Measurements from ENCODE around the gene SH3BP5.

SH3BP5 gene

DNA sequence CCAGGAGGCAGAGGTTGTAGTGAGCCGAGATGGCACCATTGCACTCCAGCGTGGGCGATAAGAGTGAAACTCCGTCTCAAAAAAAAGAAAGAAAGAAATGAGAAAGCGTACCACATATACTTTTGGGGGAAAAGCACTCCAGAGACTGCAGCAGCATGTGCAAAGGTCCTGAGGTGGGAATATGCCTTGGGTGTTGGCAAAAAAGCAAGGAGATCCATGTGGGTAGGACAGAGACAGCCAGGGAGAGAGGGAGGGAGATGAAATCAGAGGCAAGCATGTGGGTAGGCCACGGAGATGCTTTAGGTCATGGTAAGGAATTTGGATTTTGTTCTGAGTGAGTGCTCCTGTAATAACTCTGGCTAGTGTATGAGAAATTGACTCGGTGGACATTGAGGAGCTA lies 3.7 kb upstream of the SH3BP5 start:
- TF ChIP-seq, protein P1, sequence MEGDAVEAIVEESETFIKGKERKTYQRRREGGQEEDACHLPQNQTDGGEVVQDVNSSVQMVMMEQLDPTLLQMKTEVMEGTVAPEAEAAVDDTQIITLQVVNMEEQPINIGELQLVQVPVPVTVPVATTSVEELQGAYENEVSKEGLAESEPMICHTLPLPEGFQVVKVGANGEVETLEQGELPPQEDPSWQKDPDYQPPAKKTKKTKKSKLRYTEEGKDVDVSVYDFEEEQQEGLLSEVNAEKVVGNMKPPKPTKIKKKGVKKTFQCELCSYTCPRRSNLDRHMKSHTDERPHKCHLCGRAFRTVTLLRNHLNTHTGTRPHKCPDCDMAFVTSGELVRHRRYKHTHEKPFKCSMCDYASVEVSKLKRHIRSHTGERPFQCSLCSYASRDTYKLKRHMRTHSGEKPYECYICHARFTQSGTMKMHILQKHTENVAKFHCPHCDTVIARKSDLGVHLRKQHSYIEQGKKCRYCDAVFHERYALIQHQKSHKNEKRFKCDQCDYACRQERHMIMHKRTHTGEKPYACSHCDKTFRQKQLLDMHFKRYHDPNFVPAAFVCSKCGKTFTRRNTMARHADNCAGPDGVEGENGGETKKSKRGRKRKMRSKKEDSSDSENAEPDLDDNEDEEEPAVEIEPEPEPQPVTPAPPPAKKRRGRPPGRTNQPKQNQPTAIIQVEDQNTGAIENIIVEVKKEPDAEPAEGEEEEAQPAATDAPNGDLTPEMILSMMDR (IDR thresholded peaks at IDR 0.05; ENCODE audit: low read depth, low read length), result no peak
- H3K4me3 ChIP-seq (ENCODE audit: low read depth, low read length), result no peak overlapping the region

DNA sequence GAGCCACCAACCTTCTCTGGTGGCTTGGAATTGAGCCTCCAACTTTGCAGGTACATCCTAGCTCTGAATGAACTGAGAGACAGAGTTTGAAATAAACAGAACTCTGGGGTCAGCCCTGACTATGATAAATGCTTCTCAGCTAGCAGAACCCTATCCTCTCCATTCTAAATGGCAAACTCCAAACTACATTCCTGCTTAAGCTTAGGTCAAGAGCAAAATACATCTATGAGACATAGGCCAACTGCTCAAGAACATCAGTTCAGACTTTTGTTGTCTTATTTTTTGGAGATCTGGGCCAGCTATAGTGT lies 1.5 kb upstream of the SH3BP5 start:
- TF ChIP-seq, protein P1 (IDR thresholded peaks at IDR 0.05; ENCODE audit: low read depth, low read length), result no peak
- no peak overlapping the region for H3K4me3 ChIP-seq (ENCODE audit: low read depth, low read length)

DNA sequence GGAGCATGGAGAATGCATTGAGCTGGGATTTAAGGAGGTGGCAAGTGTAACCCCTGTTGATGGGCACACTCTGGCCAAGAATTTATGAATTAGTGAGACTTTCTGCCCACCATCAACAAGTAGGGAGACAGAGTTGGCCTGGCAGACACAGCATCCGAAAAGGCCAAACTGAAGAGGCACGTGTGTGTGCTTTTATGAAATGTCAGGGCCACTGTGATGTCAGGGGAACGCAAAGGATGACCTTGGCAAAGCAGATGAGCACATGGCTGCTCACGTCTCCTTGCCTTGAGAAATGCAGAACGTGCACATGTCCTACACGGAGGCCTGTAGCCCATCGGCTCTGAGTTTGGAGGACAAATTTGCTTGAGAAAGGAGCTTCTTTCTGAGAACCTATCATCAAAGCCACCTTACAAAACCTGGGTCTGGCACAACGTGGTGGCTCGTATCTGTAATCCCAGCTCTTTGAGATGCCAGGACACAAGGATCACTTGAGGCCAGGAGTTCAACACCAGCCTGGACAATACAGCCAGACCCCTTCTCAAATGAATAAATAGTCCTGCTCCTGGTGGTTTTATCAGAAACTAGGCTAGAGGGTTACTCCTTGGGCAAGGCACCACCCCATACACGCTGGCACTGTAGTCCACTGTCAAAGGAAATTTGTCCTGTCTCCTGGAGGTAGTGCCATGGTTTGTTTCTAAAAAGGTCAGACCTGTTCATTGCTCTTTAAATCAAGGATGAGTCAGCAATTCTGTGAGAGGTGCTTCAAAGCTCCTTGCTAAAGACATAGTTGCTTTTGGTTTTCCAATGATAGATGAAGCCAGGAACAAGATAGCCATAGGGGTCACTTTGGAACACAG lies 941 bp upstream of the SH3BP5 start:
- no peak overlapping the region for H3K4me3 ChIP-seq (ENCODE audit: low read depth, low read length)
- TF ChIP-seq, protein P1 (IDR thresholded peaks at IDR 0.05; ENCODE audit: low read depth, low read length), result no peak

DNA sequence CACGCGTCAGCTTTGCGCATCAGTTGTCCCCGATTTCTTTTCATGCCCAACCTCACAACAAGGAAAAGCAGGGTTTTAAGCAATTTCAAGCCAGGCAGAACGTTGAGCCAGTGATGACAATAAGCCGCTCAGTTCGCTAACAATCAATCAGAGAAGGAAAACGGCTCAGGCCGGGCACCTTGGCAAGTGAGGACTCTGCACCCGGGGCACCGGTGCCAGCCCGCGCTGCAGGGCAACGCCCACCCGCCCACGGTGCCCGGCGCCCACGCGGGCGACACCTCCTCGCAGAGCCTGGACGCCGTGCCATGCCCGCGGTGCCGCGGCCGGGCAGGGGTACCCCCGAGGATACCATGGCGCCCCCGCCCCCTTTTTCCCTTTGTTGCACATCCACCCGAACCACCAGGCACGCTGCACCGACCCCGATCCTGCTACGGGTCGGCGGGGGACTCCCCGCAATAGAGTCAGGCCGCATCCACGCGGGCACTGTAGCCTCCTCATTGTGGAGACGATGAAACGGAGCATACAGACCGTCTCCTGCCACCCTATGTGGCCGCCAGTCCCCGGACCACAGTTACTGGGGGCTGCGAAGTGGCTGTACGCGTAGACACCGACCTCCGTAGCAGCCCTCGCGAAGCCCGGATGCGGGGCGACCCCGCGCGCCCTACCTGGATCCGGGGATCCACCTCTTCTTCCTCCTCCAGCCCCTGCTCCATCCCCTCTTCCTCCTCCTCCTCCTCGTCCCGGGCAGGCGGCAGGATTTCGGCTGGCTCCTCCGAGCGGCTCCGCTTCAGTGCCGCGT lies 581 bp downstream of the SH3BP5 start:
- peak overlapping the region; percentile 78 for H3K4me3 ChIP-seq (ENCODE audit: low read depth, low read length)
- TF ChIP-seq, protein P1 (IDR thresholded peaks at IDR 0.05; ENCODE audit: low read depth, low read length), result no peak

DNA sequence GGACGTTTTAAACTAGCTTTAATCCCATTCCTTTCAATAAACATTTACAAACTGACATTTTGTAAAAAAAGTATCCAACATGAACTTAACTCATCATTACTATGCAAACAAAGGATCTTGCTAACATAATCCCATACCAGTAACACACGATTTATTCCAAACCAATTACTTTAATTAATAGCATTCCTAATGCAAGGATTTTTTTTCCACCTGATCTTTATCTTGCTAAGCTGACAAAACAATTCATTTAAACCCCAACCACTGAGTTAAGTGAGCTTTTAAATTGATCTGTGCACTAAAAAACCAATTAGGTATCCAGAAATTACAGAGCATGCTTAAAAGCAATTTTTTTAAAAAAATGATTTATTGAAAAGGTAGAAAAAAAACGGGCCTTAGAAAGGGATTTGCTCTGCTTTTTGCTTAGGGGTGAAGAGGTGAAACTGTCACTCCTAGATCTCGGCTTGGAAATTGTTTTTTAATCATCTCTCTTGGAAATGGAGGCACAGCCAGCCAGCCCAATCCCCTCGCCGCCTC lies 1.2 kb downstream of the SH3BP5 start:
- H3K4me3 ChIP-seq (ENCODE audit: low read depth, low read length), result peak overlapping the region; percentile 78
- TF ChIP-seq, protein P1 (IDR thresholded peaks at IDR 0.05; ENCODE audit: low read depth, low read length), result no peak

DNA sequence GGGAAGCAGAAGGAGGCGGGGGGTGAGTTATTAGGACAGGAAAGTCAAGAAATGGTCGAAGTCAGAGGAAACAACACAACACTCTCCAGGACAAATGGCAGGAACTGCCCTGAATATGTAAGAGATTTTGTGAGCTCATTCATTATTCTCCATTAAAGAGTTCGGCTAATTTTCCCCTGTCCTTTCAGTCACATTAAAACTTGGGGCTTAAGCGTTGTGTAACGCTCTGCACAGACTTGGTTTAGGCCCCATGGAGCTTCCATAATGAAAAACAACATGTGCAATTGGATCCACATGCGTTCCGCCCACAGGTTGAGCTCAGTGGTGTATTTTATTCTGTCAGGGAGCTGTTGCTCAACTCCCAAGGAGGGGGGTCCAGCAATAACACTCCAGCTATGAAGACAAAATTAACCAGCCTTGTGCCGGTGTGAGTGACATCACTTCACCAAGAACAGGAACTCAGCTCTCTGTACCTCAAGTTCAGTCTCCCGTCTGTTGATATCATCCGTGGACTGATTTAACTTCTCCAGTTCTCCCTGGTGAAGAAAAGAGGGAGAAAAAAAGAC lies 2.3 kb downstream of the SH3BP5 start:
- H3K4me3 ChIP-seq (ENCODE audit: low read depth, low read length), result no peak overlapping the region
- TF ChIP-seq, protein P1 (IDR thresholded peaks at IDR 0.05; ENCODE audit: low read depth, low read length), result no peak
